Lower lobe of right lung (tissue), 2 donors: ENCODE data around the gene MAD1L1. TPM values are rescaled to one million over a fixed set of nuclear protein-coding genes. Genes with fewer than 3 reads are reported as not detected.

ENCODE experiments used
- ATAC-seq, 2 donors: fragments of 200-7000 bp; cut with Tn5 transposase; one replicate each; pipeline ENCODE4 v1.9.1; 2020 to 2022; ENCODE audit warnings: mild to moderate bottlenecking in 2 of 2, moderate library complexity in 2 of 2
- DNase-seq: peaks from one replicate; pipeline ENCODE4 v3.0.0-alpha.2; 2020
- H3K27ac ChIP-seq: fragments of 200-600 bp; one replicate; pipeline ENCODE4 v1.8.0; 2022
- H3K27me3 ChIP-seq: fragments of 200-600 bp; one replicate; pipeline ENCODE4 v1.8.0; 2022; ENCODE audit warnings: low read depth
- H3K36me3 ChIP-seq: fragments of 200-600 bp; one replicate; pipeline ENCODE4 v1.8.0; 2022; ENCODE audit warnings: mild to moderate bottlenecking
- H3K4me1 ChIP-seq: fragments of 200-600 bp; one replicate; pipeline ENCODE4 v1.8.0; 2022
- H3K4me3 ChIP-seq: fragments of 200-600 bp; one replicate; pipeline ENCODE4 v1.8.0; 2022; ENCODE audit warnings: mild to moderate bottlenecking
- H3K9me3 ChIP-seq: fragments of 200-600 bp; one replicate; pipeline ENCODE4 v1.8.0; 2022
- CTCF ChIP-seq: fragments of 200-600 bp; IDR thresholded peaks from one replicate; pipeline ENCODE4 v1.8.0; 2022; ENCODE audit warnings: antibody characterized with exemption, mild to moderate bottlenecking
- intact Hi-C: fragments of 100-400 bp; cut with DNase I; formaldehyde crosslinking; loops from one replicate; pipeline ENCODE4 v1.11.0; 2022
- total RNA-seq: library from RNA; stranded (reverse); fragmentation: NEBNext Ultra II Directional; extraction: Animal tissue kit (Norgen Biotek cat#: 25700); gene quantifications from one replicate; pipeline ENCODE4 v1.2.1, GENCODE V29; 2021
- donor health status: DM: no; HTN: yes; CAD: no; lungs with severe emphysema.

Gene MAD1L1
- total RNA-seq, 1 donor from 2014 or later: 44.5 TPM

DNA sequence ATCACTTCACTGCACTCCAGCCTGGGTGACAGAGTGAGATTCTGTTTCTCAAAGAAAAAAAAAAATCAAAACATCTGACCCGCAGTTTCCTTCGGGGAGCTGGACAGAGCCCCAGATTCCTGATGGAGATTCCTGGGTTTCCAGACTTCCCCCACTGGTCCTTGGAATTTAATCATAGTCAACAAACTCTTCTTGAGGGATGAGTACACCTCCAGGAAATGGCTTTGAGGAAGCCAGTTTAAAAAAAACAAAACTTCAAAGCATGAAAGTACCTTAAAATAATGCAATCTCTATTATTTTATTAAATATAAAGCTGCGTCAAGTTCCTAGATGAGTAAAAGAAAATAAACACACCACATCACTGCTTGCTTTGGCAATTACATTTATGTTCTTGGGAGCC, 1.2 kb upstream of the MAD1L1 start:
- Histone ChIP-seq H3K36me3 (peaks cover 53% of the 10 kb centered on the region), H3K9me3 (no peaks in the 10 kb centered on the region)
- intact Hi-C loops: no loop called here

GRCh38 chr7:2231992-2232765, 566 bp downstream of the MAD1L1 start:
- DNase-seq: no peak
- intact Hi-C loops: no loop called here
- peak overlapping the region; percentile 98 for H3K4me3 ChIP-seq

More for the DNA sequence above, 1.2 kb upstream of the MAD1L1 start:
- TF ChIP-seq CTCF: no peak
- Histone ChIP-seq H3K27me3 (no peaks in the 10 kb centered on the region), H3K4me3 (no peak overlapping the region), H3K4me1 (peaks cover 40% of the 10 kb centered on the region), H3K27ac (no peak overlapping the region)
- no peak for DNase-seq
- no peak for ATAC-seq

DNA sequence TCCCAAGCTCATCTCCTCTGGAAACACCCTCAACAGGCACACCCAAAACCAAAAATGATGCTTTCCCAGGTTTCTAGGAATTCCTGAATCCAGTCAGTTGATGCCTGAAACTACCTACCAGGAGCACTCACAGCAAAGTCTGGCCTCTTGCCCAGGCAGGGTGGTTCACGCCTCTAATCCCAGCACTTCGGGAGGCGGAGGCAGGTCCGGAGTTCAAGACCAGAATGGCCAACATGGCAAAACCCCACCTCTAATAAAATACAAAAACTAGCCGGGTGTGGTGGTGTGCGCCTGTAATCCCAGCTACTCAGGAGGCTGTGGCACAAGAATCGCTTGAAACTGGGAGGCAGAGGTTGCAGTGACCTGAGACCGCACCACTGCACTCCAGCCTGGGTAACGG, 1.9 kb downstream of the MAD1L1 start:
- Histone ChIP-seq H3K4me3 (no peak overlapping the region), H3K4me1 (peaks cover 33% of the 10 kb centered on the region), H3K27me3 (no peaks in the 10 kb centered on the region), H3K36me3 (peaks cover 56% of the 10 kb centered on the region), H3K9me3 (no peaks in the 10 kb centered on the region), H3K27ac (no peak overlapping the region)
- DNase-seq: no peak
- TF ChIP-seq CTCF: no peak
- intact Hi-C loops: no loop called here
- ATAC-seq: no peak

More at GRCh38 chr7:2231992-2232765, 566 bp downstream of the MAD1L1 start:
- peaks cover 51% of the 10 kb centered on the region for H3K36me3 ChIP-seq
- peaks cover 32% of the 10 kb centered on the region for H3K4me1 ChIP-seq
- TF ChIP-seq CTCF: no peak
- no peaks in the 10 kb centered on the region for H3K9me3 ChIP-seq
- ATAC-seq: peak; percentile 60 to 69
- H3K27ac ChIP-seq: peak overlapping the region; percentile 82
- no peaks in the 10 kb centered on the region for H3K27me3 ChIP-seq

DNA sequence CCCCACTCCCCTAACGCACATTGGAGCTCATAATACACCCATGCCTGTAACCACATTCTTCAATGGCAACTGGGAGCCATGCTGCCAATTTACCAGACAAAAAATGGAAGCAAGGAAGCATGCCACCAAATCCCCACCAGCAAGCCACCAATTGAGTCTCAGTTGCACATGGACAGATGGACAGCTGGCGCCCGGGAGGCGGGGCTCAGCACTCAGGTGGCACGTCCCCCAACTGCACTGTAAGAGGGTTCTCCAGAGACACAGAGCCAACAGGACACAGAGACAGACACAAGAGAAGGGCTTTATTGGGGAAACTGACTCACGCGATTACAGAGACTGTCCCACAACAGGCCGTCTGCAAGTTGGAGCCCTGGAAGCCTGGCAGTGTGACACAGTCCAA, 2.5 kb downstream of the MAD1L1 start:
- H3K36me3 ChIP-seq: peaks cover 57% of the 10 kb centered on the region
- intact Hi-C loops: no loop called here
- no peak for ATAC-seq
- no peak for DNase-seq
- no peaks in the 10 kb centered on the region for H3K9me3 ChIP-seq
- no peak overlapping the region for H3K27ac ChIP-seq
- no peak for TF ChIP-seq CTCF
- H3K27me3 ChIP-seq: no peaks in the 10 kb centered on the region
- peaks cover 39% of the 10 kb centered on the region for H3K4me1 ChIP-seq
- no peak overlapping the region for H3K4me3 ChIP-seq

- Histone ChIP-seq H3K27me3 (no peaks in the 10 kb centered on the region), H3K36me3 (peaks cover 57% of the 10 kb centered on the region), H3K4me3 (no peak overlapping the region), H3K4me1 (peaks cover 44% of the 10 kb centered on the region), H3K9me3 (no peaks in the 10 kb centered on the region), H3K27ac (no peak overlapping the region)
- TF ChIP-seq CTCF: no peak
- ATAC-seq (no peak), DNase-seq (no peak)
- intact Hi-C loops: no loop called here
Observed at GRCh38 chr7:2229467-2229866, 3.3 kb downstream of the MAD1L1 start.
